ES-I3 (cell line): ENCODE results near the gene RSRC1.
"Not testable (repeated sequence)": the region's sequence is repeated elsewhere in the genome, so short reads cannot be mapped to it uniquely, and the experiment has no call there.

Experiments
- H3K36me3 ChIP-seq: 2 replicates; pipeline ENCODE4 v1.6.1; 2013; ENCODE audit warnings: mild to moderate bottlenecking, low read length, control low read depth, moderate library complexity; ENCODE audit not compliant: insufficient read depth
- H3K4me1 ChIP-seq: 2 replicates; pipeline ENCODE4 v1.6.1; 2013; ENCODE audit warnings: mild to moderate bottlenecking, control low read depth, low read length; ENCODE audit not compliant: insufficient read depth
- H3K9ac ChIP-seq: 2 replicates; pipeline ENCODE4 v1.6.1; 2013; ENCODE audit warnings: low read depth, mild to moderate bottlenecking, low read length, moderate library complexity
- H3K9me3 ChIP-seq: 2 replicates; pipeline ENCODE4 v1.6.1; 2013; ENCODE audit warnings: mild to moderate bottlenecking, low read length, moderate library complexity; ENCODE audit not compliant: control insufficient read depth, insufficient read depth

RSRC1 gene

DNA sequence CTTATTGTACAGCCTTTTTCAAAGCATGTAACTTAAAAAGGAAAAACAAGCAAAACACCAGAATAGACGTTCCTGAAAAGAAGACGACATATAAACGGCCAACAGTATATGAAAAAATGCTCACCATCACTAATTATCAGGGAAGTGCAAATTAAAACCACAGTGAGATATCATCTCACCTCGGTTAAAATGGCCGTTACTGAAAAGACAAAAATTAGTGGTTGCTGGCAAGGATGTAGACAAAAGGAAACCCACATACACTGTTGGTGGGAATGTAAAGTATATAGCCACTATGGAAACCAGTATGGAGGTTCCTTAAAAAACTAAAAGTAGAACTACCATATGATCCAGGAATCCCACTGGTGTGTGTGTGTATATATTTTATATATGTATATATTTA is 396.6 kb downstream of the RSRC1 start:
- H3K9me3 ChIP-seq: no peaks in the 10 kb centered on the region
- H3K4me1 ChIP-seq: no peaks in the 10 kb centered on the region
- H3K9ac ChIP-seq: no peak overlapping the region
- H3K36me3 ChIP-seq: no peaks in the 10 kb centered on the region

DNA sequence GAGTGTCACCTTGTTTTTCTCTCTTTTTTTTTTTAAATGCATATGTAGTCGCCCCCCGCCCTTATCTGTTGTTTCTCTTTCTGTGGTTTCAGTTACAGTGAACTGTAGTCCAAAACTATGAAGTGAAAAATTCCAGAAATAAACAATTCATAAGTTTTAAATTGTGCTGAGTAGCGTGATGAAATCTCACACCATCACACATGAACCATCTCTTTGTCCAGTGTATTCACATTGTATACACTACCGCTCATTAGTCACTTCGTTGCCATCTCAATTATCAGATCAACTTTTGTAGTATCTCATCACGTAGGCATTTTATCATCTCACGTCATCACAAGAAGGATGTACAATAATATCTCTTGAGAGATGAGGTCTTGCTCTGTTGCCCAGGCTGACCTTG is 398.6 kb downstream of the RSRC1 start:
- no peaks in the 10 kb centered on the region for H3K9me3 ChIP-seq
- H3K36me3 ChIP-seq: no peaks in the 10 kb centered on the region
- H3K9ac ChIP-seq: no peak overlapping the region

GRCh38 chr3:158509891-158510290 is 400.0 kb downstream of the RSRC1 start:
- H3K9me3 ChIP-seq: no peaks in the 10 kb centered on the region
- H3K4me1 ChIP-seq: no peaks in the 10 kb centered on the region
- no peaks in the 10 kb centered on the region for H3K36me3 ChIP-seq
- no peak overlapping the region for H3K9ac ChIP-seq

More for the DNA sequence above, 398.6 kb downstream of the RSRC1 start:
- no peaks in the 10 kb centered on the region for H3K4me1 ChIP-seq

- H3K36me3 ChIP-seq, H3K4me1 ChIP-seq, H3K9me3 ChIP-seq, H3K9ac ChIP-seq: not testable (repeated sequence)
Measured at GRCh38 chr3:158516729-158517128, 406.8 kb downstream of the RSRC1 start.

GRCh38 chr3:158519776-158520175 is 409.9 kb downstream of the RSRC1 start:
- Histone ChIP-seq H3K9me3 (no peaks in the 10 kb centered on the region; the same call in 1 of the 2 replicates), H3K9ac (no peak overlapping the region), H3K4me1 (no peaks in the 10 kb centered on the region), H3K36me3 (no peaks in the 10 kb centered on the region)

GRCh38 chr3:158520433-158520832 is 410.5 kb downstream of the RSRC1 start:
- Histone ChIP-seq H3K36me3 (no peaks in the 10 kb centered on the region), H3K4me1 (no peaks in the 10 kb centered on the region), H3K9me3 (no peaks in the 10 kb centered on the region; the same call in 1 of the 2 replicates), H3K9ac (no peak overlapping the region)

DNA sequence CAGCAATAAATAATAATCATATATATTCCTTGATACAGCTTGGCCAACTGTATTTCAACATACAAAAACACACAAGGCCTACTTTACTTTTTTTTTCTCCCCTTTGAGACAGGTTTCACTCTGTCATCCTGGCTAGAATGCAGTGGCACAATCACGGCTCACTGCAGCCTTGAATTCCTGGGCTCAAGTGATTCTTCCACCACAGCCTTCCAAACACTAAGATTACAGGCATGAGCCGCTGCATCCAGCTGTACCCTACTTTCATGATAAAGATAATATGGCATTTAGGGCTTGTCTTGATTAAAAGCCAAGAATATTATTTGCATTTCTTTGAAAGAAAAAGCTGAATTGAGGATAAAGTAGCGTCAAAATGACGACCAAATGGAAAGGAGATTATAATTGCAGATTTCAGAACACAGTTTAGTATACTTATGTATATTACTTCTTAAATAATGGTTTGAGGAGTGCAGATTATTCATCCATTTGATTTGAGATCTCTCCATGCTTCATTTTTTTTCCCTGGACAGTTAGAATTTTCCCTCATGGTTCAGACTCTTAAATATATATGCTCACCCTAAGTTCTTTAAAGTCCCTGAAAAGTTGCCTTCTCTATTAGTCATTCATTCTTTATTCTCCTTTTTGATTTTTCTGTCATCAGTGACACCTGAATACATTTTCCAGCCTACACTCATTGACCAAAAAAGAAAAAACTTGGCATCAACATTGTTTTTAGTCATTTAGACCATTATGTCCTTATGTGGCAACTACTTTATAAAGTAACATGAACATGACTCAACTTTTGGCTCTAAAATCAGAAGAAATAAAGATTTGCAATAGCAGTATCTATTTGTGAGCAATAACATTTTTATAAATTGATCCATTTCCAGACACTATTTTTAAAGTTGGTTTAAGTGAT is 412.6 kb downstream of the RSRC1 start:
- no peaks in the 10 kb centered on the region for H3K4me1 ChIP-seq
- H3K36me3 ChIP-seq: no peaks in the 10 kb centered on the region
- H3K9me3 ChIP-seq: no peaks in the 10 kb centered on the region; the same call in 1 of the 2 replicates
- no peak overlapping the region for H3K9ac ChIP-seq

- Histone ChIP-seq H3K9ac (no peak overlapping the region), H3K9me3 (no peaks in the 10 kb centered on the region), H3K4me1 (no peaks in the 10 kb centered on the region), H3K36me3 (no peaks in the 10 kb centered on the region)
Measured at GRCh38 chr3:158528076-158528674, 418.3 kb downstream of the RSRC1 start.

GRCh38 chr3:158531334-158531733 is 421.4 kb downstream of the RSRC1 start:
- Histone ChIP-seq H3K9me3 (no peaks in the 10 kb centered on the region), H3K36me3 (no peaks in the 10 kb centered on the region), H3K4me1 (no peaks in the 10 kb centered on the region), H3K9ac (no peak overlapping the region)

DNA sequence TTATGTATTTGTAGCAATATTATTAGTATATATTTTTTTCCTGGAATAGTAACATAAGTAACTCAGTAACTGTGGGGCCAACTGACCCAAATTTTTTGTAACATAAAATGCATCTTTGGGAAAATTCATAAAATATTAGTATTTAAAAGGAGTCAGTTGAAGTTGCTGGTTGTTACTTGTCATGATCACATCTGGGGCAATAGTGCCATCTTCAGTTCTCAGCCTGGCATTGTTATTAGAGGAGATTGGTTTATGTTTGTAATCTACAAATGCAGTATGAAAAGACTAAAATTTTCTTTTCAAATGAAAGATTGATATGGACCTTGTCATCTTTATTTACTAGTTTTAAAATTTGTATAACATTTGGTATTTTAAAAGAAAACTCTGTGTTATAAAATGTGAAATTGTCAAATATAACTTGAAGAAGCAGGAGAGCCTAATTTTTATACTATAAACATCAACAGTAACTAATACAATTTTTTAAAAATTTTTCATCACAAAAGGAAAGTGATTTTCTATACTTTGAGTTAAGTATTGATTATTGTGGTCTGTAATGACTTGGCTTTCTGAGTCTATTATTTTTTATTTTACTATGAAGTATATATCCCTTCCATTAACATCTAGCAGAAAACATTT is 422.3 kb downstream of the RSRC1 start:
- no peaks in the 10 kb centered on the region for H3K9me3 ChIP-seq
- no peaks in the 10 kb centered on the region for H3K36me3 ChIP-seq
- H3K9ac ChIP-seq: no peak overlapping the region
- H3K4me1 ChIP-seq: no peaks in the 10 kb centered on the region

DNA sequence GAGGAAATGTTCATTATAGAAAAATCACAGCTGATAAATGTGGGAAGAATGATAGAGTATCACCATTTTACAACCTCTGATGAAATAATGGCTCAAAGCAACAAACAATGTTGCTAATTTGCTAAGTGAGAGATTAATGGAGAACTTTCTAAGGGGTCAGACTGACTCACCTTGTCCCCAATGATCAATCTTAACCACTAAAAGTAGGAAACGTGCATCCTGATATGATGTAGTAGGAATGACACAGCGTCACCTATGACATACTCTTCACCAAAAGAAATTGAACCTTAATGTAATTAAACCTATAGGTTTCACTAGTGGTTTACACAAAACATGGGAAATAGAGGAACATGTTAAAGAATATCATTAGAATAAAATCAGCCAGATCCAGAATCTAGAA is 426.0 kb downstream of the RSRC1 start:
- Histone ChIP-seq H3K4me1 (no peaks in the 10 kb centered on the region), H3K9me3 (no peaks in the 10 kb centered on the region), H3K36me3 (no peaks in the 10 kb centered on the region), H3K9ac (no peak overlapping the region)

- H3K9ac ChIP-seq: no peak overlapping the region
- no peaks in the 10 kb centered on the region for H3K9me3 ChIP-seq
- H3K4me1 ChIP-seq: no peaks in the 10 kb centered on the region
- H3K36me3 ChIP-seq: no peaks in the 10 kb centered on the region
Measured at GRCh38 chr3:158539414-158540014, 429.6 kb downstream of the RSRC1 start.

DNA sequence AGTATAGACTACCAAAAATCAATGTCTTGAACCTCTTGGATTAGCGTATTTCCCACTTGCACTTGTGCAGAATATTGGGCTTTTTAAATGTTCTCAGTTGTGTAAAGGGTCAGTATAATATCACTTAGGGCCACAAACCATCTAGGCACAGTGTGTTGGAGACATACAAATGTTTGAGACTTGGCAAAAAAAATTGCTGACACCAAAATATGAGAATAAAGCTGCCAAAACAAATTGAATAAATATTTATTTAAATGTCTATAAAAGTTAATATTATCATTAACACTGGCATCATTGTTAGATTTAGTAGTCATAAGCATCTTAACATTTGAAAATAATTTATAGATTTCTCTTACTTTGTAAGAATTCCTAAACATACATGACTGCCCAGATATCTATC is 430.2 kb downstream of the RSRC1 start:
- no peaks in the 10 kb centered on the region for H3K4me1 ChIP-seq
- no peak overlapping the region for H3K9ac ChIP-seq
- H3K36me3 ChIP-seq: no peaks in the 10 kb centered on the region
- no peaks in the 10 kb centered on the region for H3K9me3 ChIP-seq

DNA sequence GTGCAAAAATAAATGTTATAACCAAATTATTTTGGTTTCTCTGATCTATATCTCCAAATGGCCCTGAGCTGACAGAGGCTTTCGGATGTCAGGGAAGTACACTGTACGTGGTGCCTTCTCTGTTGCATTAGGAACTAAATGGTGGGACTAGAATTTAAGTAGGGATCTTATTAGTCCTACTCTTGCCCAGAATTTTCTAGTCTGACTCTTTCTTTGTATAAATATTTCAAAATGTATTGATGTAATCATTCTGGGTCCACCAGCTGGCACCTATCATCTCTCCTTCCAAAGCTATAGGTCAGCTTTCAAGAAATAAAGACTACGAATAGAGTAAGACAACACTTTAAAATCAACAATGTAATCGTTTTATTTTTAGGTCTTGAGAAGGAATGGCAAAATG is 438.8 kb downstream of the RSRC1 start:
- Histone ChIP-seq H3K4me1 (no peaks in the 10 kb centered on the region), H3K9ac (no peak overlapping the region), H3K9me3 (no peaks in the 10 kb centered on the region), H3K36me3 (no peaks in the 10 kb centered on the region)
